H1 (cell line): ENCODE data around the gene GTF2B. TPM values are rescaled to one million over a fixed set of nuclear protein-coding genes. Genes with fewer than 3 reads are reported as not detected.
A peak's percentile ranks its signal among the peaks of the same experiment; 100 is the strongest.

Source experiments
- CTCF ChIA-PET: fragments of 300-600 bp; sonication (Branson Sonifier 250); formaldehyde crosslinking; loops from one replicate; lab custom pipeline; 2021; ENCODE audit not compliant: partially characterized antibody; lab: Charles Lee
- POLR2A ChIA-PET: fragments of 300-600 bp; sonication (Branson Sonifier 250); formaldehyde crosslinking; loops from one replicate; lab custom pipeline; 2021; ENCODE audit warnings: inconsistent platforms; ENCODE audit not compliant: partially characterized antibody; lab: Charles Lee
- DNase-seq, 2 experiments: peaks; one replicate each; pipeline versions ENCODE4 v3.0.0 to v3.0.0-alpha.2; 2010 to 2022; ENCODE audit warnings: low spot score in 2 of 2, low read depth in 1 of 2, mixed read lengths in 1 of 2
- FAIRE-seq: peaks from 2 replicates; lab custom pipeline; 2011; peaks lifted over from hg19 to GRCh38; lab: Jason Lieb, UNC
- H2AFZ ChIP-seq: 2 replicates; pipeline ENCODE4 v1.8.1; 2012; ENCODE audit warnings: low read length, inconsistent platforms
- H2AK5ac ChIP-seq: 2 replicates; pipeline ENCODE4 v1.6.1; 2013; ENCODE audit warnings: low read depth, low read length
- H2BK120ac ChIP-seq: replicated peaks from 2 replicates; pipeline ENCODE3; 2013; ENCODE audit warnings: low read depth, low read length, inconsistent platforms
- H2BK12ac ChIP-seq: 2 replicates; pipeline ENCODE4 v1.6.1; 2013; ENCODE audit warnings: low read depth, low read length
- H2BK15ac ChIP-seq: 2 replicates; pipeline ENCODE4 v1.6.1; 2013; ENCODE audit warnings: low read length
- H2BK20ac ChIP-seq: 2 replicates; pipeline ENCODE4 v1.6.1; 2013; ENCODE audit warnings: low read length
- H2BK5ac ChIP-seq: 2 replicates; pipeline ENCODE4 v1.6.1; 2013; ENCODE audit warnings: low read depth, low read length
- H3K14ac ChIP-seq: 2 replicates; pipeline ENCODE4 v1.6.1; 2013; ENCODE audit warnings: inconsistent platforms; ENCODE audit not compliant: insufficient read length
- H3K18ac ChIP-seq: 2 replicates; pipeline ENCODE4 v1.6.1; 2013; ENCODE audit warnings: low read length; ENCODE audit errors: extremely low read depth
- H3K23ac ChIP-seq: 2 replicates; pipeline ENCODE4 v1.6.1; 2013; ENCODE audit warnings: inconsistent platforms; ENCODE audit not compliant: insufficient read length
- H3K23me2 ChIP-seq: 2 replicates; pipeline ENCODE4 v1.6.1; 2013; ENCODE audit warnings: low read depth, low read length
- H3K27ac ChIP-seq: 2 replicates; pipeline ENCODE4 v1.6.1; 2011; ENCODE audit warnings: low read depth, low read length, inconsistent platforms
- H3K27me3 ChIP-seq, 4 experiments: replicated peaks in 1 of 4; 1 replicate in 1 of 4; 2 replicates in 3 of 4; pipeline versions ENCODE4 v1.6.1 to v1.8.1; 2011 to 2013; ENCODE audit warnings: low read length in 3 of 4, mild to moderate bottlenecking in 3 of 4, inconsistent platforms in 2 of 4, mixed read lengths in 2 of 4, moderate library complexity in 1 of 4; ENCODE audit not compliant: control insufficient read depth in 3 of 4, insufficient read depth in 3 of 4; ENCODE audit errors: extremely low read depth in 1 of 4
- H3K36me3 ChIP-seq, 4 experiments: 2 replicates each; pipeline versions ENCODE4 v1.6.1 to v1.8.1; 2011 to 2013; ENCODE audit warnings: mild to moderate bottlenecking in 4 of 4, low read length in 3 of 4, moderate library complexity in 2 of 4, control low read depth in 1 of 4, inconsistent platforms in 1 of 4; ENCODE audit not compliant: insufficient read depth in 4 of 4, control insufficient read depth in 2 of 4
- H3K4ac ChIP-seq: replicated peaks from 2 replicates; pipeline ENCODE3; 2013; ENCODE audit warnings: low read length, low read depth, mixed read lengths, inconsistent platforms; ENCODE audit not compliant: insufficient read length
- H3K4me1 ChIP-seq, 4 experiments: replicated peaks in 1 of 4; 1 replicate in 1 of 4; 2 replicates in 3 of 4; pipeline versions ENCODE4 v1.6.1 to v1.8.1; 2011 to 2013; ENCODE audit warnings: low read length in 3 of 4, inconsistent platforms in 2 of 4, mixed read lengths in 1 of 4; ENCODE audit not compliant: insufficient read depth in 4 of 4, control insufficient read depth in 3 of 4
- H3K4me2 ChIP-seq, 2 experiments: 2 replicates each; pipeline versions ENCODE4 v1.6.1 to v1.8.1; 2011 to 2013; ENCODE audit warnings: low read depth in 2 of 2, low read length in 2 of 2, control low read depth in 1 of 2, inconsistent platforms in 1 of 2, mild to moderate bottlenecking in 1 of 2; ENCODE audit not compliant: insufficient read depth in 1 of 2
- H3K4me3 ChIP-seq, 4 experiments: fragments of 200-600, 300-600 bp in 1 of 4; sonication (generic), shearing (Covaris generic), sonication (Bioruptor Twin) in 1 of 4; 2 replicates each; pipeline versions ENCODE4 v1.5.1 to v1.8.1; 2011 to 2016; ENCODE audit warnings: low read length in 4 of 4, low read depth in 3 of 4, control low read depth in 2 of 4, inconsistent platforms in 2 of 4, mild to moderate bottlenecking in 2 of 4, mixed read lengths in 1 of 4, moderate library complexity in 1 of 4; ENCODE audit not compliant: insufficient read depth in 2 of 4; ENCODE audit errors: extremely low read depth in 1 of 4
- H3K56ac ChIP-seq: replicated peaks from 2 replicates; pipeline ENCODE3; 2013; ENCODE audit warnings: low read depth, mild to moderate bottlenecking, mixed read lengths, low read length, inconsistent platforms; ENCODE audit not compliant: insufficient read length
- H3K79me1 ChIP-seq: 2 replicates; pipeline ENCODE4 v1.6.1; 2013; ENCODE audit warnings: low read depth, low read length, control low read depth
- H3K79me2 ChIP-seq, 2 experiments: 2 replicates each; pipeline versions ENCODE4 v1.6.1 to v1.8.1; 2012 to 2013; ENCODE audit warnings: low read length in 2 of 2, mild to moderate bottlenecking in 2 of 2, inconsistent platforms in 1 of 2; ENCODE audit not compliant: insufficient read depth in 2 of 2, control insufficient read depth in 1 of 2
- H3K9ac ChIP-seq, 4 experiments: replicated peaks in 1 of 4; 1 replicate in 1 of 4; 2 replicates in 3 of 4; pipeline versions ENCODE4 v1.6.1 to v1.8.1; 2011 to 2013; ENCODE audit warnings: low read depth in 3 of 4, low read length in 3 of 4, control low read depth in 2 of 4, mild to moderate bottlenecking in 2 of 4, moderate library complexity in 2 of 4, inconsistent platforms in 1 of 4; ENCODE audit errors: extremely low read depth in 1 of 4
- H3K9me3 ChIP-seq, 2 experiments: 2 replicates each; pipeline versions ENCODE4 v1.6.1 to v1.8.1; 2012 to 2013; ENCODE audit warnings: mild to moderate bottlenecking in 2 of 2, moderate library complexity in 2 of 2, control low read depth in 1 of 2, inconsistent platforms in 1 of 2, low read depth in 1 of 2, low read length in 1 of 2, mixed read lengths in 1 of 2; ENCODE audit not compliant: insufficient read depth in 2 of 2
- H4K20me1 ChIP-seq, 2 experiments: replicated peaks in 1 of 2; 2 replicates each; pipeline versions ENCODE3 to v1.8.1; 2011 to 2013; ENCODE audit warnings: inconsistent platforms in 2 of 2, low read length in 2 of 2, mild to moderate bottlenecking in 1 of 2; ENCODE audit not compliant: insufficient read depth in 2 of 2, control insufficient read depth in 1 of 2
- H4K5ac ChIP-seq: 2 replicates; pipeline ENCODE4 v1.6.1; 2013; ENCODE audit warnings: low read length, low read depth, mixed read lengths, inconsistent platforms; ENCODE audit not compliant: insufficient read length
- H4K8ac ChIP-seq: 2 replicates; pipeline ENCODE4 v1.8.0; 2013; ENCODE audit warnings: mild to moderate bottlenecking, moderate library complexity, low read length, inconsistent platforms; ENCODE audit not compliant: insufficient read depth; ENCODE audit errors: extremely low read depth
- H4K91ac ChIP-seq: replicated peaks from 2 replicates; pipeline ENCODE3; 2013; ENCODE audit warnings: low read length, mixed read lengths, inconsistent platforms; ENCODE audit not compliant: insufficient read length
- BACH1 ChIP-seq: IDR thresholded peaks from 2 replicates; pipeline ENCODE4 v1.6.1; 2012; ENCODE audit warnings: low read length, improper control_type of control experiment
- FOSL1 ChIP-seq: IDR thresholded peaks from 2 replicates; pipeline ENCODE4 v1.6.1; 2011; ENCODE audit warnings: mild to moderate bottlenecking, low read depth, low read length, moderate library complexity; ENCODE audit not compliant: insufficient read depth
- JUN ChIP-seq: IDR thresholded peaks from 2 replicates; pipeline ENCODE4 v1.6.1; 2011; ENCODE audit warnings: low read depth, mild to moderate bottlenecking, improper control_type of control experiment, low read length
- JUND ChIP-seq: IDR thresholded peaks from 2 replicates; pipeline ENCODE4 v1.6.1; 2011; ENCODE audit warnings: mild to moderate bottlenecking, improper control_type of control experiment, low read length
- RXRA ChIP-seq: IDR thresholded peaks from 2 replicates; pipeline ENCODE4 v1.6.1; 2011; ENCODE audit warnings: low read depth, mild to moderate bottlenecking, low read length, moderate library complexity; ENCODE audit not compliant: insufficient read depth
- SP4 ChIP-seq: IDR thresholded peaks from 2 replicates; pipeline ENCODE4 v1.6.1; 2012; ENCODE audit warnings: low read length, inconsistent platforms
- TAF1 ChIP-seq: IDR thresholded peaks from 2 replicates; pipeline ENCODE4 v1.6.1; 2011; ENCODE audit warnings: mild to moderate bottlenecking, low read depth, low read length
- WGBS, 2 experiments: shearing (Covaris generic) in 1 of 2; methylation state at CpG; one replicate each; pipeline versions ENCODE4 v1.1.6 to v1.1.7; 2013 to 2015; ENCODE audit warnings: low lambda C conversion rate in 2 of 2, mixed read lengths in 2 of 2, inconsistent platforms in 1 of 2, low coverage in 1 of 2, missing lambda C conversion rate in 1 of 2; ENCODE audit not compliant: insufficient replicate concordance in 2 of 2, insufficient coverage in 1 of 2, insufficient read length in 1 of 2; ENCODE audit errors: extremely low coverage in 1 of 2, missing lambda C conversion rate in 1 of 2; 5-methylcytosine and 5-hydroxymethylcytosine counted together
- long read RNA-seq, 2 experiments: library from RNA in 1 of 2; library from capped mRNA in 1 of 2; stranded (forward); transcript quantifications; one replicate each; pipeline ENCODE4 v2.0.0, GENCODE V29; 2021; ENCODE audit warnings: inconsistent platforms in 1 of 2
- polyA minus RNA-seq, 3 experiments: library from RNA; depleted of rRNA, polyadenylated mRNA; stranded (reverse); fragments of >200 nt; gene quantifications; 1 replicate in 2 of 3; 2 replicates in 1 of 3; pipeline ENCODE4 v1.2.3, GENCODE V29; 2011
- polyA plus RNA-seq, 7 experiments: library from polyadenylated mRNA; depleted of rRNA in 3 of 7; stranded (reverse) in 5 of 7; unstranded in 2 of 7; fragments of >200 nt in 5 of 7; fragments of 200-250 nt in 2 of 7; gene quantifications; 1 replicate in 5 of 7; 2 replicates in 1 of 7; 4 replicates in 1 of 7; pipeline versions ENCODE4 v1.2.1 to v1.2.3, GENCODE V29; 2011 to 2013; ENCODE audit warnings: missing spikeins in 2 of 7, mixed read lengths in 2 of 7
- total RNA-seq: library from RNA; stranded (reverse); fragmentation: NEBNext Ultra II Directional; extraction: Animal tissue kit (Norgen Biotek cat#: 25700); gene quantifications from 2 replicates; pipeline ENCODE4 v1.2.1, GENCODE V29; 2021

The GTF2B gene, protein sequence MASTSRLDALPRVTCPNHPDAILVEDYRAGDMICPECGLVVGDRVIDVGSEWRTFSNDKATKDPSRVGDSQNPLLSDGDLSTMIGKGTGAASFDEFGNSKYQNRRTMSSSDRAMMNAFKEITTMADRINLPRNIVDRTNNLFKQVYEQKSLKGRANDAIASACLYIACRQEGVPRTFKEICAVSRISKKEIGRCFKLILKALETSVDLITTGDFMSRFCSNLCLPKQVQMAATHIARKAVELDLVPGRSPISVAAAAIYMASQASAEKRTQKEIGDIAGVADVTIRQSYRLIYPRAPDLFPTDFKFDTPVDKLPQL
- total RNA-seq (13.5 and 15.6 TPM in 2 replicates), polyA plus RNA-seq (2011; rRNA removed) (8.7 and 14.9 TPM in 2 replicates), polyA minus RNA-seq (2011; rRNA and poly(A)+ RNA removed) (13.3 and 14.4 TPM in 2 replicates)
- polyA plus RNA-seq (2011; cell fraction: cytosol; rRNA removed) = 18.2 TPM
- 6.0 TPM for polyA plus RNA-seq (2011; cell fraction: nucleus; rRNA removed)
- polyA plus RNA-seq (2012, experiment 1 of 2) = 15.5 to 22.9 TPM (median 16.2 TPM) in 4 replicates
- 3.0 TPM for polyA plus RNA-seq (2012, experiment 2 of 2)
- polyA plus RNA-seq (2013, experiment 1 of 2) = 10.9 TPM
- polyA plus RNA-seq (2013, experiment 2 of 2) = 12.0 TPM
- 9.2 TPM for polyA minus RNA-seq (2011; cell fraction: cytosol; rRNA and poly(A)+ RNA removed)
- polyA minus RNA-seq (2011; cell fraction: nucleus; rRNA and poly(A)+ RNA removed) = 12.5 TPM
- long read RNA-seq, experiment 1, transcript GTF2B-201 (7 exons, 1,351 nt) = major isoform, 15 of 31 reads
- long read RNA-seq, experiment 1, partial matches to known transcripts = 11 of 31 reads
- long read RNA-seq, experiment 1, other reads (novel, unspliced or antisense) = 5 of 31 reads
- long read RNA-seq, experiment 2, transcript GTF2B-201 (7 exons, 1,351 nt) = major isoform, 36 of 42 reads
- long read RNA-seq, experiment 2, partial matches to known transcripts = 0 of 42 reads
- long read RNA-seq, experiment 2, other reads (novel, unspliced or antisense) = 6 of 42 reads

DNA sequence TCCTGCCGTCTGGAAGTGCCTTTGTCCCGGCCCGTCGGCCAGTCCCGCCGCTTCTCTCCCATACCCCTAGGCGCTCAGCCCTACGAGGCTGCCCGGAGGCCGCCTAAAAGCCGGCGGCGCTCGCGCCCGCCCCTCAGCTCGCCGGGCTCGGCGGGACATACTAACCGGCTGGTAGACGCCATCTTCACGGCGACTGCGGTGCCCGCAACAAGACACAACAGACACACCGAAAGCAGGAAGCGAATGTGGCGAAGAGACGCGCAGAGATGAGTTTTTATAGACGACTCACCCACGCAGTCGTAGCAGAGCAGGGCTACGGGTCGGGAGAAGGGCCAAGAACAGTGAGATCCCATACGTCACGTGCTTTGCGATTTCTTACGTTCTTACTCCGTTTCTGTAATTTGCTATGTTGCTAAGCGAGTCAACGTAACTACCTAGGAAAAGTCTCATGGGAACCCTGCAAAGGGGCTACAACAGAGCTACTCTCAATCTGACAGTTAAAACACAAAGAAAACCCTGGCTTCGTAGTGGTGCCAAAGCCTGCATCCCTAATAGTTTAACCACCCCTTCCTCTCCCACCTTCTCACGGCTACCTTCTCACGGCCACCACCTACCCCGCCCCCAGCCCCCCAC, at the start of gene GTF2B:
TSS of gene GTF2B (minus strand) at position 250 of the 633 bp plus-strand sequence. CDS start at position 182, 68 bp downstream.
- Histone ChIP-seq H3K4me3 (peak within 1 kb of the TSS; percentile 76 to 88 (median 79)), H3K23ac (no peak within 1 kb of the TSS), H2BK120ac (no peak within 1 kb of the TSS), H3K27me3 (no peaks in the 10 kb centered on the region), H2BK5ac (peak within 1 kb of the TSS; percentile 77; the same call in 1 of the 2 replicates), H3K23me2 (peaks cover 5% of the 10 kb centered on the region; the same call in 1 of the 2 replicates), H3K9me3 (no peaks in the 10 kb centered on the region), H4K5ac (no peak within 1 kb of the TSS), H2AFZ (peak within 1 kb of the TSS; percentile 99), H2BK15ac (no peak within 1 kb of the TSS), H4K91ac (no peak within 1 kb of the TSS), H3K27ac (peak within 1 kb of the TSS; percentile 46), H4K20me1 (no peaks in the 10 kb centered on the region), H3K79me1 (no peaks in the 10 kb centered on the region), H3K36me3 (no peaks in the 10 kb centered on the region; a peak in 1 of 8 replicates), H3K9ac (peak within 1 kb of the TSS; percentile 68 to 93 (median 82)), H3K4me1 (peaks cover 0 to 4% (median 3%) of the 10 kb centered on the region in 4 experiments; a peak in 3 of 7 replicates), H3K79me2 (peaks cover 0 to 23% of the 10 kb centered on the region in 2 experiments; a peak in 2 of 4 replicates), H3K14ac (no peak within 1 kb of the TSS), H2BK12ac (peak within 1 kb of the TSS; percentile 69; the same call in 1 of the 2 replicates), H2BK20ac (no peak within 1 kb of the TSS), H2AK5ac (no peak within 1 kb of the TSS), H3K56ac (no peak within 1 kb of the TSS), H3K4me2 (peak within 1 kb of the TSS; percentile 65 to 80), H3K18ac (no peak within 1 kb of the TSS; the same call in 1 of the 2 replicates), H4K8ac (peak within 1 kb of the TSS; percentile 90; the same call in 1 of the 2 replicates), H3K4ac (no peak within 1 kb of the TSS)
- peak; percentile 87 for FAIRE-seq
- whole genome bisulfite sequencing, 2 experiments = 1% methylated on average over 47 of the region's 47 CpGs; no CpG with 5 or more reads in 1 of the 2 experiments
- DNase-seq = peak; percentile 54 to 84
- ChIA-PET CTCF (interaction anchor here (0.6 to 9.4 kb wide), 4 partner anchors 15 to 707 kb away, joined by 3 to 68 read pairs (median 4); no protein-coding TSS in a partner anchor), POLR2A (interaction anchor here (0.7 to 1.7 kb wide), 10 partner anchors 9 to 207 kb away, joined by 3 to 5 read pairs (median 4); partner anchors contain the start of gene PKN2)
- TF ChIP-seq RXRA (no peak), FOSL1 (no peak), SP4 (peak; percentile 85), BACH1 (no peak), JUN (no peak), JUND (no peak), TAF1 (peak; percentile 91)
